NCI-H1436 (cell line): Measurements from ENCODE around the gene DPYSL4.

ENCODE experiments used
- DNase-seq: peaks from one replicate; lab custom pipeline; 2025; lab: John Stamatoyannopoulos, UW

Gene DPYSL4

GRCh38 chr10:132163826-132164515, 22.8 kb upstream of the DPYSL4 start:
- no peak for DNase-seq

DNA sequence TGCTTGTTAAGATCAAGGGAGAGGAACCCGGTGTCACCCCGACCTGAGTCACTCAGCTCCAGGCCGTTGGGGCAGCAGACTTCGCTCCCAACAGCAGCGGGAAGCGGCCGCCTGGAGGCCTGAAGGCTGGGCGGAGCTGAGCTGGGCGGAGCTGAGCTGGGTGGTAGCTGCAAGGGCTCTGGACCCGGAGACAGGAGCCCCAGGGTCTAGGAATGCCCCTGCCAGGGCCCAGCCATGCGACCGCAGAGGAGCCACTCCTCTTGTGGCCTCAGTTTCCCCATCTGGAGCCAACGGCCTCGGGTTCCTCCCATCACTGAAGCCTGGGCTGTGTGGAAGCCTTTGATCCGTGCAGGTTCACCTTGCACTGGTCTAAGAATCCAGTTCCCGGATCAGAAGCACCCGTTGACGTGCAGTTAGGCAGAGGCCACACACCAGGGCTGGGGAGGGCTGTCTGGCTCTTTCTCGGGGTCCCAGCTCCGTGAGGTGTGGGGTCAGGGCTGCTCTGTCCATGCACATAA, 21.9 kb upstream of the DPYSL4 start:
- DNase-seq: no peak

DNA sequence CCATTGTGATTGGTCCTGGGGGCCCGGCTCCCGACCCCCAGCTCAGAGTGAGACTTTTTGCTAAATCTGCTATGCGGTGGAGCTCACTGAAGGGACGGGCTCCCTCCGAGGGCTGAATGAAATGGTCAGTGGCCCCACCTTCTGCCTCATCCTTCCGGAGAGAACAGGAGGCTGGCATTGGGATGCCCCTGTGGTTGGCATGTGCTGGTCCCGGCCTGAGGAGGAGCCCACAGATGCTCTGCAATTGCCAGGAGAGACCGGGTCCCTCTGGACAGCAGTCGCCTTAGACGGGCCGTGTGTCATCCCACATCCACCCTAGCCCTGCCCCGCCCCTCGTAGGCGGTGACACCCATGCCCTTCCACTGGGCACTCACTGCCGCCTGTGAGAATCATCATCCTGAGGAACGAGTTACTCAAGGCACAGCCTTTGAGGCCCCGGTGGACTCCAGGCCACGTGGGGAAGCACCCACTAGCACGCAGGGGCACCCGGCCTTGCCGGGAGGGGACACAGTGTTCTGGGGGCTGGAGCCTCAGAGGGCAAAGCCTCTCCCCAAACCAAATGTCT, 21.2 kb upstream of the DPYSL4 start:
- no peak for DNase-seq

DNA sequence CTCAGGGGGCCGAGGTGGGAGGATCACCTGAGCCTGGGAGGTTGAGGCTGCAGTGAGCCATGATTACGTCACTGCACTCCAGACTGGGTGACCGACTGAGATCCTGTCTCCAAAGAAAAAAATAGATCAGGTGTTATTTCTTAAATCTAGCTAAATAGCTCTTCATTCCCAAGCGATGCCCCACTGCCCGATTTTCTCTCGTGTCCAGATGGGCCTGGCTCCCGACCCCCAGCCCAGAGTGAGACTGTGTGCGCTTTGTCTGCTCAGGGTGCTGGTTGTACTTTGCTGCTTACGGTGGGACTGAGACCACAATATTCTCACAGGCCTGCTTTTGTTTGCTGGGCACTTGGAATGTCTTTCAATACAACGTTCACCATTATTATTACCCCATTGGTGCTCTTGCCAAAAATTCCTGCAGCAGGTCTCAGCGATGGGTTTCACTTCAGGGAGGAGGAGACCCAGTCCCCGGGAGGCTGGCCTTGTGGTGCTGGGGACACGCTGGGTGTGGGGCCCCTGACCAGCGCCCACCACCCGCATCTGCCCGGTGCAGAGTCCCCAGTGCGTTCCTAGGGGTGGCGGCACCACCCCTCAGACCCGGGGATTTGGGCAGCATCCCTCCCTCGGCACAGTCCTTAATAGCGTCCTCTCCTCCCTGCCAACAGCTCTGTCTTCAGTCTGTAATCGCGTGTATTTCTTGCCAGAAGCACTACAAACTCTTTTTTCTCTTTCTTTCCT, 20.4 kb upstream of the DPYSL4 start:
- DNase-seq: no peak

DNA sequence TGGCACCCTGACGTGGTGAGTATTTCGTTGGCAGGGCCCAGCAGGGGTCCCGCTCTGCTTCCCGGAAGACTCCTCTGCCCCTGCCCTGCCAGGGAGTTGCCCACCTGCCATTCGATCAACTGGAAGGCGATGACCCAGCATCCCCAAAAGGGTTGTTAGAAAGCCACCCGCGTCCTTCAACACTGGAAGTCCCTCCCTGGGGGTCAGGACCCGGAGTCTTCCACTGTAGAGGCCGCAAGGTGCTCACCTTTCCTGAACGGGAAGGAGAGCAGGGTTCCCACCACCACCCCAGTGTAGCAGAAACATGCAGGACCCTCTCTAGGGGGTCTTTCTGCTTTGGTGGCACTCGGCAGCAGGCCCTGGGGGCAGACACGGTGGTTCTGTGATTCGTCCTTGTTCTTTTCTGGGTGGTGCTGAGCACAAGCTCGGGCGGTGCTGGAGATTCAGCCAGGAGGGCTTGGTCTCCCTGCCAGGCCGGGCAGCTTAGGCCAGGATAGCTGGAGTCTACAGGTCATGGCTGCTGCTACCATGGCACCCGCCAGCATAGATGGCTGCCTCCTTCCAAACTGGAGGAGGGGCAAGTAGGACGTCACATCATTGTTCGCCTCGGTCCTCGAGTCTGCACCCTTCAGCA, 19.6 kb upstream of the DPYSL4 start:
- no peak for DNase-seq

DNA sequence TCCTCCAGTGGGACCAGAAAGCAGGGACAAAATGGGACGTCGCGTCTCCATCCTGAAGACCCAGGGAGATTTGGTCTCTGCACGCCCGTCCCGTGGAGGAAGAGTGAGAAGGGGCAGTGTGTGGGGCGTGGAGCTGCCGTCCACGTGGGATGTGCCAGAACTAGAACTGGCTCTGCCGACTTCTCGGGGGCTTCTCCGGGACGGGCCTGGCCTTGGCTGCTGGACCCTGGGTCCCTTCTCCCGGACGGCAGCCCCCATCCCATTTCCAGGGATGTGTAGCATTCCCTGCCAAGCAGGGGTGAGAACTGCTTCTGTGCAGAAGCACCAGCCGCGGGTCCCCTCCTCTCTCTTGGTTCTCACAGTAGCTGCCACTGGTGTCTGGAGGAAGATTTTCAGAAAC, 18.8 kb upstream of the DPYSL4 start:
- no peak for DNase-seq

GRCh38 chr10:132168571-132169030, 18.1 kb upstream of the DPYSL4 start:
- DNase-seq: no peak

DNA sequence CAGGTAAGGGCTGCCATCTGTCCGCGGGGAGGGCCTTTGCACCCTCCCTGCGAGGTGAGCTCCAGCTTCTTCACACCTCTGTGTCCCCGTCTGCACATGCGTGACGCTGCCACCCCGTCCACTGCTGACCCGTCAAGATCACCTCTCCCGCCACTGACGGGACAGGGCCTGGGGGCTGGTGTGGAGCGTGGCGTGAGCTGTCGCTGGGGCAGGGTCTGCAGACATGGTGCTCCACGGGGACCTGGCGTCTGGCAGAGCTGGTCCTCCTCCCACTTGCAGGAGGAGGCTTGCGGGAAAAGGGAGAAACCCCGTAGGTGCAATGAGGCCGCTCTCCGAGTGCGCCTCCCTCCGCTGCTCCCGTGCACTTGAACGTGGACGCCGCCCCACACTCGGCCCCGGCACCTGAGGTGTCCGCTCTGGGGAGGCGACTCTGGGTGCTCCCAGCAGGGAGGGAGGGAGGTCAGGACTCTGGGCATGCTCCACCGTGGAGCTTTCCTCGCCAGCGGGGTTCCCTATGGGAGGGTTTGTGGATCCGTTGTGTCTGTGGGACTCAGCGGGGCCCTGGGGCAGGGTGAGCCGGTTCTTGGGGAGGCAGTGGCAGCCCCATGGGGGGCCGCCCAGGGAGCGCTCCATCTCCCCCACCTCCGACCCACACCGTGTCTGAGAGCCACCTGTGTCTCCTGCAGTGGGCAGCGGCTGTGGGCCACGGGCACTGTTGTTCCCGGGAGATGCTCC, 17.6 kb upstream of the DPYSL4 start:
- no peak for DNase-seq

DNA sequence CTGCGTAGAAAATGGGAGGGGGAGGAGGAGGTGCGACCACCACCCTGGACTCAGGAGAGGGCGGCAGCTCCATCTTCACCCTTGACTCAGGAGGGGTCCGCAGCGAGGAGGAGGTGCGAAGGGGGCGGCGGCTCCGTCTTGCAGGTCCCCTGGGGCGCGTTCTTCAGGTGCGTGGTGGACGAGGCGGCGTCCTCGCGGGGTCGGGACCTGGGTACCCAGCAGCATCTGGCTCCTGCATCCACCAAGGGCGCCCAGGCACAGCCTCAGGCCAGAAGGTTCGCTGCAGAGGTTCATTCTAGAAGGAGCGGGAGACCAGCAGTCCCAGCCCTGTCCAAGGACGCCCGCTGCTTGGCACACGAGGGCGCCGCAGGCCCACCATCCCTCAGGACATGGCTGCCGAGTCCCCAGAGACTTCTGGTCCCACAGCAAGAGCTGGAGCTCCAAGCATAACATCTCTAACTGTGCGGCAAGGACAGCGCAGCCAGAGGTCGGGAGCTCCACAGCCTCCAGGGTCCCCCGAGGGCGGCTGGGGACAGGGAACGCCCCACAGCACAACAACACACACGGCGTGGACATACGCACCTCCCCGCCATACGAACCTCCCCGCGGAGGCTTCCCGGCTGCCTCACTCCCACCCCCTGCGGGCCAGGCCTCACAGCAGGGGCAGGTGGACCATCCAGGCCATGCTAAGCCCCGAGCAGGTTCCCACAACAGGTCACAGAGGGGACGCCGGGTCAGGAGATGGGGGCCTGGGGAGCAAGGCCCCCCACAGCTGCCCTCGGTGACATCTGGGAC, 16.8 kb upstream of the DPYSL4 start:
- DNase-seq: peak; percentile 59

DNA sequence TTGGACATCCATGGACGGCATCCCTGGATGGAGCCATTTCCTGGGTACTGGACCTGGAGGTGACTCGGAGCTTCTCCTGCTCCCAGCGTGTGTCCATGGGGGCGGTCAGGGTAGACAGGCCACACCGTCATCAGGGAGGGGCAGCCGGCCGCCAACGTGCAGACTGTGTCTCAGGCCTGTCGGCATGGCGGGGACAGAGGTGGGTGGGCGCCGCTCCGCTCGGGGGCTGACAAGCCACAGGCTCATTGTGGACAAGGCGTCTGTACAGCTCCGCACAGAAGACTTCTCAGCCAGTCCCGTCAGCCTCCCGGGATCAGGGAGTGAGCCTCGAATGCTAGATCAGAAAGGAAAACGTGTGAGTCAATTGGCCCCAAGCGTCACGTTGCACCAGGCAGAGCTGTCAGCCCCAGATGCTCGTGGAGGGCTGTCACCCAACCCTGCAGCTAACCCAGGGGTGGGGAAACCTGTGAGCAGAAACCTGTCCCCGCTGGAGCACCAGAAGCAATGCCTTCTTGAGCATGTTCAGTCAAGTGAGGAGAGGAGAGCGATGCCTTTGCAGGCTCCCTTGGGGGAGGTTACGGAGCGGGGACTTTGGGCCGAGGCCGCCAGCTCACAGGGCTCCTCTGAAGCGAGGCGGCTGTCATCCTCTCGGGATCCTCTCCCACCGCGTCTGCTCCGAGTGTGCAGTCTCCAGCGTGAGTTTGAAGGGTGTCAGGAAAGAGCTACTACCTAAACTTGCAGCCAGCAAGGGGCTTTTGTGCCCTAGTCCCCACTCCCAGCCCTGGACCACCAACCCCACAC, 16.0 kb upstream of the DPYSL4 start:
- no peak for DNase-seq

DNA sequence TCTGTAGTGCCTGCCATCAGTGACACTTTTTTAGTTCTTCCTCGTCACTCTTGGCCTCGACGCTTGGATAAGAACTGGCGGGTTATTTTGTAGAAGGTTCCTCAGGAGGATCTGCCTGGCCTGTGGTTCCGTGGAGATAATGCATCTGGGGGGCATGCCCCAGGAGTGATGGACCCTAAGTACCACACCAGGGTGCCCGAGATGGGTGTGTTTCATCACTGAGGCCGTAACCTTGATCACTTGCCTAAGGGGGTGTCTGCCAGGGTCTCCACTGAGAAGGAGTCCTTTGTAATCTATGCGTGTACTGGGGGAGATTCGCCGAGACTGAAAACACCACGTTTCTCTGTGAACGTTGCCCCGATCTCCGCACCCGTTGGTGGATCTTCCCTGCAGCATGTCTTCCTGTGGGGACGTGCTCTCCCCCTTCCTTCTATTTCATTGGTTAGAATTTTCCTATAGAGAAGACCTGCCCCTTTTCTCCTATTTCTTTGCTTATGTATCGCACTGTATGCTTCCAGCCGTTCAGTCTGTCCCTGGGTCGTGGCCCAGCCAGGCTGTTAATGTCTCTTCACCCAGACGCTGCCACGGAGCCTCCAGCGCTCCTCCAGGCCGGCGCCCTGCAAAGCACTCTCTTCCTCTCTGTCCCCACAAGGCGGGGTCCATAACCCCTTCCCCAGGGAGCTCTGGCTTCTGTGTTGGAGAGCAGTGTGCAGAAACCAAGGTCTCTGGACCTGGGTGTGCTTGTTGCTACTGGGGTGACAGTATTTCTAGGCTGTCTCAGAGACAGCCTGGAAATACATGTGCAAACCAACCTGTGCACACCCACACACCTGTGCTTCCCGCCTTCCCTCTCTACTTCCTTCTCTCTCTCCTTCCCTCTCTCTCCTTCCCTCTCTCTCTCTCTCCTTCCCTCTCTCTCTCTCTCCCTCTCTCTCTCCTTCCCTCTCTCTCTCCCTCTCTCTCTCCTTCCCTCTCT, 14.4 kb upstream of the DPYSL4 start:
- peak; percentile 66 for DNase-seq

DNA sequence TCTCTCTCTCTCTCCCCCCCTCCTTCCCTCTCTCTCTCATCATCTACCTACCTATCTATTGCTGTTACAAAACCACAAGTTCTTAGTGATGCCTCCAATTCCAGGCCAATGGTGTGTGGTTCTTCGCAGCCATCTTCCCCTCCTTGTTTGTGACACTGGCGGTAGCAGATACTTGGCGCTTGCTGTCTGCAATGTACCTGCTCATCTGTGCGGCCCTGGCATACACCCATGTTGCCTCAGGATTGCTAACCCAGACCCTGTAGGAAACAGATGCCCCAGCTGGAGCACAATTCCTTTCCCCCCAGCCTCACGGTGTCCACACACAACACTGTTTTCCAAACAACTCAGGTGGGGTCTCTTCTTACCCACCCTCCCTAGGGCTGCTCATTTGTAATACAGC, 13.6 kb upstream of the DPYSL4 start:
- no peak for DNase-seq

GRCh38 chr10:132174237-132174636, 12.5 kb upstream of the DPYSL4 start:
- DNase-seq: no peak

DNA sequence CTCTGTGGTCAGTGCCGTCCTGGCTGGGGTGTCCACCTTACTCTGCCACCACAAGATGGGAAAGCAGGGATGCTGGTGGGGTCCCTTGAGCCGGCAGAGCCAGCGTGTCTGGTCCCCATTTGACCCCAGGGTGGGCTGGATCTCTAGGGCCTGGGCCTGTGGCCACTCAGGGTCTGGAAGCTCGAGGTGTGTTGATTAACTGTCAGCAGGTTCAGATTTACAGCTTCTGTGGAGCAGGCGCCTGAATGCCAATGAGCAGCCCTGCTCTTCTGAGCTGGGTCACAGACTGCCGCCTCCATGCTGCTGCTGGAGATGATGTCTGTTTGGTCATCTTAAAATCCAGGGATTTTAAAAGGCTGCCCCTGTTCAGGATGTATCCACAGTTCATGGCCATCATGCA, 11.3 kb upstream of the DPYSL4 start:
- no peak for DNase-seq

DNA sequence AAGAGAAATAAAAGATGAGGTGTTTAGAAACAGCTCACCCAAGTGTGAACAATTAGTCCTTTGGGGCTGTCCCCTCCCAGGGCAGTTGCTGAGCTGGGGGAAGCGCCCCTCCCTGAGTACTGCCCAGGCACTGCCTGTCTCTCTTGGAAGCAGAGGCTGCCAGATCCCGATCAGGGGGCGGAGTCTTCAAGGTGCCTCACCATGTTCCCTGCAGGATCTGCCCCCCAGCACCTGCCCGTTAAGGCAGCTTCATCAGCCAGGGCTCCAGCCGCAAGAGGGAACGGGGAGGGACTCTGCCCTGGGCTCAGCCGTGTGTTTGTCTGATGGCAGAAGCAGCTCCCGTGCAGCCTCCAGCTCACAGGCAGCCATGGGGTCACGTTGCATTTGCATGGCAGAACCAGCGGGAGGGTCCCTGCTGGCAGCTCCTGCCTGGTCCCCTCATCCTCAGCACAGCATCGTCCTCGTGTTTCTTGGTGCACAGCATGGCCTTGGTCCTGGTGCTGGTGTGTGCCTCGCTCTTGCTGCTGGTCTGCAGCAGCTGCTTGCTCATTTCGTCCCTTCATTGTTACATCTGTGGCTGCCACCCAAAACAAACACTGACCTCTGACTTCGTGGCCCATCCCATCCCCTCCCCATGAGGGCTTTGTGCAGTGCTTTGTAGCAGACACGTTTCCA, 10.7 kb upstream of the DPYSL4 start:
- no peak for DNase-seq

- DNase-seq: no peak
Measured at GRCh38 chr10:132176623-132177500, 9.9 kb upstream of the DPYSL4 start.

DNA sequence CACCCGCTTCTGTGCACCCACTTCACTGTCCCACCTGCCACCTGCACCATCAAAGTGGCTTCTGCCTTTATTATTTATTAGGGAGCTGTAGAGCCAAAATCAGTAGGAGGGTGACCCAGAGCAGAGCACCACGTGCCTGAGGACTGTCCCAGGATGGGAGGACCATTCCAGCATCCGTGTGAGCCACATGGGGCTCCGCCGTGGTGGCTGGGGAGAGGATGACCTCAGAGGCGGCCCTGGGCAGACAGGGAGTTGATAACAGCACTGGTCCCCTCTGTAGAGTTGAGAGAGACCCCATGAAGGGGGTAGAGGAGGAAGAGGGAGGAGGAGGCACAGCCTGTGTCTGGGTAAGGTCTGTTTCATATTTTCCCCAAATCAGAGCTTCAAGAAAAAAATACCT, 8.7 kb upstream of the DPYSL4 start:
- no peak for DNase-seq
